SK-N-SH treated with all-trans-retinoic acid at 6 μM for 48 hours (cell line): Measurements from ENCODE around the gene SDR9C7.

ENCODE experiments used
- ARNTL ChIP-seq: fragments of 450-650 bp; formaldehyde crosslinking; IDR thresholded peaks from 2 replicates; pipeline ENCODE4 v1.5.0; 2020; ENCODE audit warnings: low read depth, mild to moderate bottlenecking, moderate library complexity, borderline replicate concordance
- CSDC2 ChIP-seq: fragments of 250-450 bp; sonication (Bioruptor Pico); IDR thresholded peaks from 2 replicates; pipeline ENCODE4 v1.5.0; 2020; ENCODE audit warnings: mild to moderate bottlenecking, moderate library complexity
- GLIS3 ChIP-seq: fragments of 250-450 bp; sonication (Bioruptor Pico); IDR thresholded peaks from 2 replicates; pipeline ENCODE4 v1.5.0; 2020; ENCODE audit warnings: mild to moderate bottlenecking, moderate library complexity
- RARB ChIP-seq: fragments of 250-450 bp; sonication (Bioruptor Pico); IDR thresholded peaks from 2 replicates; pipeline ENCODE4 v1.8.0; 2021; ENCODE audit warnings: mild to moderate bottlenecking, moderate library complexity
- TOX ChIP-seq: fragments of 250-450 bp; sonication (Bioruptor Pico); IDR thresholded peaks from 2 replicates; pipeline ENCODE4 v1.8.0; 2021; ENCODE audit warnings: mild to moderate bottlenecking, moderate library complexity, borderline replicate concordance
- ZFP3 ChIP-seq: fragments of 250-450 bp; sonication (Bioruptor Pico); IDR thresholded peaks from 2 replicates; pipeline ENCODE4 v1.5.0; 2020; ENCODE audit warnings: mild to moderate bottlenecking, moderate library complexity
- TF ChIP-seq, protein P1 (sequence below): fragments of 250-450 bp; sonication (Bioruptor Pico); IDR thresholded peaks from 2 replicates; pipeline ENCODE4 v1.8.0; 2020; ENCODE audit warnings: mild to moderate bottlenecking, moderate library complexity, borderline replicate concordance
- TF ChIP-seq, protein P2 (sequence below): fragments of 250-450 bp; sonication (Bioruptor Pico); IDR thresholded peaks from 2 replicates; pipeline ENCODE4 v1.5.1; 2020; ENCODE audit warnings: low read depth, mild to moderate bottlenecking, moderate library complexity

DNA sequence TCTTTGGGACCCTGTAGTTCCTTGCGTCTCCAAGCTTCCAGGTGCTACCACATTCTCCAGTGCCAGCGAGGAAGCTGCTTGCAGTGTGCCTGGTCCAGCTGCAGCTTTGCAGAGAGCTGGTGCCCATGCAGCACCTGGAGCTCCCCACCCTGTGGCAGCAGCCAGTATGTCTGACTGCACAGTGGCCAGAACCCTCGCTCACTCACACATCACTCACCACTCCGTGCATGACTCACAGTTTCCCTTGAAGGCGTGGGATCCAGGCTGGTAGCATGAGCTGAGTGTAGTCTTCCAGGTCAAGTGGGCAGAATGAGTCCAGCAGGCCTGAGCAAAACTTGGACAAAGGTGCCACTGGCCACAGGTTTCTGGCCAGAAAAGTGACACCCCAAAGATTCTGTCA lies 33.6 kb downstream of the SDR9C7 start:
- TF ChIP-seq CSDC2 (CRISPR knock-in tag) (no peak), GLIS3 (CRISPR knock-in tag) (no peak), TOX (no peak), ZFP3 (CRISPR knock-in tag) (no peak), ARNTL (CRISPR knock-in tag) (no peak), RARB (CRISPR knock-in tag) (no peak)
- TF ChIP-seq, protein P1, sequence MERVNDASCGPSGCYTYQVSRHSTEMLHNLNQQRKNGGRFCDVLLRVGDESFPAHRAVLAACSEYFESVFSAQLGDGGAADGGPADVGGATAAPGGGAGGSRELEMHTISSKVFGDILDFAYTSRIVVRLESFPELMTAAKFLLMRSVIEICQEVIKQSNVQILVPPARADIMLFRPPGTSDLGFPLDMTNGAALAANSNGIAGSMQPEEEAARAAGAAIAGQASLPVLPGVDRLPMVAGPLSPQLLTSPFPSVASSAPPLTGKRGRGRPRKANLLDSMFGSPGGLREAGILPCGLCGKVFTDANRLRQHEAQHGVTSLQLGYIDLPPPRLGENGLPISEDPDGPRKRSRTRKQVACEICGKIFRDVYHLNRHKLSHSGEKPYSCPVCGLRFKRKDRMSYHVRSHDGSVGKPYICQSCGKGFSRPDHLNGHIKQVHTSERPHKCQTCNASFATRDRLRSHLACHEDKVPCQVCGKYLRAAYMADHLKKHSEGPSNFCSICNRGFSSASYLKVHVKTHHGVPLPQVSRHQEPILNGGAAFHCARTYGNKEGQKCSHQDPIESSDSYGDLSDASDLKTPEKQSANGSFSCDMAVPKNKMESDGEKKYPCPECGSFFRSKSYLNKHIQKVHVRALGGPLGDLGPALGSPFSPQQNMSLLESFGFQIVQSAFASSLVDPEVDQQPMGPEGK: no peak
- TF ChIP-seq, protein P2, sequence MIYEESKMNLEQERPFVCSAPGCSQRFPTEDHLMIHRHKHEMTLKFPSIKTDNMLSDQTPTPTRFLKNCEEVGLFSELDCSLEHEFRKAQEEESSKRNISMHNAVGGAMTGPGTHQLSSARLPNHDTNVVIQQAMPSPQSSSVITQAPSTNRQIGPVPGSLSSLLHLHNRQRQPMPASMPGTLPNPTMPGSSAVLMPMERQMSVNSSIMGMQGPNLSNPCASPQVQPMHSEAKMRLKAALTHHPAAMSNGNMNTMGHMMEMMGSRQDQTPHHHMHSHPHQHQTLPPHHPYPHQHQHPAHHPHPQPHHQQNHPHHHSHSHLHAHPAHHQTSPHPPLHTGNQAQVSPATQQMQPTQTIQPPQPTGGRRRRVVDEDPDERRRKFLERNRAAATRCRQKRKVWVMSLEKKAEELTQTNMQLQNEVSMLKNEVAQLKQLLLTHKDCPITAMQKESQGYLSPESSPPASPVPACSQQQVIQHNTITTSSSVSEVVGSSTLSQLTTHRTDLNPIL (CRISPR knock-in tag): no peak
